Skeletal muscle satellite cell (primary cell): ENCODE measurements around the gene AOPEP.

Experiments used
- H3K27me3 ChIP-seq: 2 replicates; pipeline ENCODE4 v1.7.0; 2013; ENCODE audit warnings: low read length; ENCODE audit not compliant: control insufficient read depth, insufficient read depth
- H3K36me3 ChIP-seq: 2 replicates; pipeline ENCODE4 v1.7.0; 2013; ENCODE audit warnings: mild to moderate bottlenecking, control low read depth, low read length; ENCODE audit not compliant: insufficient read depth
- H3K4me1 ChIP-seq: 2 replicates; pipeline ENCODE4 v1.7.0; 2013; ENCODE audit warnings: low read length; ENCODE audit not compliant: control insufficient read depth, insufficient read depth
- H3K4me2 ChIP-seq: 2 replicates; pipeline ENCODE4 v1.7.0; 2013; ENCODE audit warnings: mild to moderate bottlenecking, low read length
- H3K4me3 ChIP-seq: 2 replicates; pipeline ENCODE4 v1.7.0; 2013; ENCODE audit warnings: low read length
- H3K9ac ChIP-seq: 2 replicates; pipeline ENCODE4 v1.7.0; 2013; ENCODE audit warnings: mild to moderate bottlenecking, low read depth, low read length, moderate library complexity
- H3K9me3 ChIP-seq: replicated peaks from 2 replicates; pipeline ENCODE4 v1.7.0; 2013; ENCODE audit warnings: mild to moderate bottlenecking, control low read depth, low read length

AOPEP gene

DNA sequence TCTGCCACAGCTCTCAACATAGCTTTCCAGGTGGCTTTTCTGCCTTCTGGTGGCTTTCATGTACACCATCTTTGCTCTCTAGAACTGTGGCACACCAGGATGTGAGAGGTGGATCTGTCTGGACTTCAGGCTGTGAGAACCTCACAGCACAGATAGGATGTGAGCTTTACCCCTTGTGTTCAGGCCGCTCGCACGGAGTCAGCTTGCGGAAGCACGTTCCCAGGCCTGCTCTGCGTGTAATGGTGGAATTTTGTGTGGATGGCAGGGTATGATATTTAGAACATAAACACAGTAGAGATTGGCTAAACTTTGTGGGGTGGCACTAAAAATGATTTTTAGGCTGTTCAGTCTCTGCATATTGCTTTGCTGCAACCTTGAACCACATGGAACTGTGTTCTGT is 340.6 kb downstream of the AOPEP start:
- Histone ChIP-seq H3K36me3 (peaks cover 95% of the 10 kb centered on the region), H3K27me3 (no peaks in the 10 kb centered on the region), H3K4me3 (no peak overlapping the region), H3K4me1 (peaks cover 61% of the 10 kb centered on the region), H3K4me2 (no peak overlapping the region), H3K9me3 (no peaks in the 10 kb centered on the region), H3K9ac (no peak overlapping the region)

DNA sequence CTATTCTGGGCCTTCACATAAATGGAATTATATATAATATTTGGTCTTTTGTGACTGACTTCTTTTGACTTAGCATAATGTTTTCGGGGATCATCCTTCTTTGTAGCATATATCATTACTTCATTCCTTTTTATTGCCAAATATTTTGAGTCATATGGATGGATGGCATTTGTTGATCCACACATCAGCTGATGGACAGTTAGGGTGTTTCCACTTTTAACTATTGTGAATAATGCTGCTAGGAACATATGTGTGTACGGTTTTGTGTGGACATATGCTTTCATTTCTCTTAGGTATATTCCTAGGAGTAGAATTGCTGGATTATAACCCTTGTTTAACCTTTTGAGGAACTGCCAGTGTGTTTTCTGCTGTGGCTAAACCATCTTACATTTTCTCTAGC is 341.4 kb downstream of the AOPEP start:
- Histone ChIP-seq H3K9ac (no peak overlapping the region), H3K27me3 (no peaks in the 10 kb centered on the region), H3K9me3 (no peaks in the 10 kb centered on the region), H3K4me3 (no peak overlapping the region), H3K4me2 (peak overlapping the region; percentile 33), H3K4me1 (peaks cover 53% of the 10 kb centered on the region), H3K36me3 (peaks cover 92% of the 10 kb centered on the region)

DNA sequence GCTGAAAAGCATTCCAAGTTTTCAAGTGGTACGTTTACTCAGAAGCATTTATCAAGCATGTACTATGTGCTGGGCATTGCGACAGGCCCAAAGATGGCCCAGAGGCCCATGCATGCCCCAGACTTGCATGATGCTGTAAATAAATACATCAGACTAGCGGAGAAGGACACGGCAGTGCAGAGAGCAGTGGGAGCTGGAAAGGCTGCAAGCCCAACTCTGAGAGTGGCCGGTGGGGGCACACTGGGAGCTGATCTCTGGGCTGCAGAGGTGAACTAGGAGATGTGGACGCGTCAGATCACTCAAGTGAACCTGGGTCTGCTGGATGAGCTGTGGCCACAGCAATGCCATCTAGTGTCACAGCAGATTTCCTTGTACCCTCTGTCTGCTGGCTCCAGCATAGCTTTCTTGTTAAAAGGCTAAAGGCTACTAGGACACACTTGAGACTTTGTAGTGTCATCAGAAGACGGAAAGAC is 344.1 kb downstream of the AOPEP start:
- Histone ChIP-seq H3K4me3 (no peak overlapping the region), H3K9ac (no peak overlapping the region), H3K9me3 (no peaks in the 10 kb centered on the region), H3K4me1 (peaks cover 46% of the 10 kb centered on the region), H3K36me3 (peaks cover 90% of the 10 kb centered on the region), H3K27me3 (no peaks in the 10 kb centered on the region), H3K4me2 (no peak overlapping the region)

DNA sequence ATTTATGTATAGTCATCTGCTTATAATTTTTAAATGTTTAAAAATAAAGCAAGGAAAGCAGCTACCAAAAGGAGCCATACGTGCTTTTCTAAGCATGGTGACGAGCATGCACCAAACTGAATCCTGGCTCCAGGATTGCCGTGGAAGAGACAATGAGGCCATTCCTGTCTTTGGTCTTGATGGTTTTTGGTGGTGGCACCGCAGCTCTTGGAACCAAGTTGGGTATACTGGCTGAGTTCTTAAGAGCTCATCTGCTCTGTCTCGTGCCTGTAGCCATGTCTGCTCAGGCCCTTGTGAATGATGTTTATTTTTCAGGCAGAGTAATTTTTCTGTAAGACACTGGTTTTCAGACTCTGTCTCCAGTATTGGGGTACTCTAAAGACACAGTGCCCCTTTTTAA is 345.0 kb downstream of the AOPEP start:
- Histone ChIP-seq H3K4me1 (peaks cover 46% of the 10 kb centered on the region), H3K9ac (no peak overlapping the region), H3K27me3 (no peaks in the 10 kb centered on the region), H3K4me2 (no peak overlapping the region), H3K4me3 (no peak overlapping the region), H3K9me3 (no peaks in the 10 kb centered on the region), H3K36me3 (peaks cover 90% of the 10 kb centered on the region)

DNA sequence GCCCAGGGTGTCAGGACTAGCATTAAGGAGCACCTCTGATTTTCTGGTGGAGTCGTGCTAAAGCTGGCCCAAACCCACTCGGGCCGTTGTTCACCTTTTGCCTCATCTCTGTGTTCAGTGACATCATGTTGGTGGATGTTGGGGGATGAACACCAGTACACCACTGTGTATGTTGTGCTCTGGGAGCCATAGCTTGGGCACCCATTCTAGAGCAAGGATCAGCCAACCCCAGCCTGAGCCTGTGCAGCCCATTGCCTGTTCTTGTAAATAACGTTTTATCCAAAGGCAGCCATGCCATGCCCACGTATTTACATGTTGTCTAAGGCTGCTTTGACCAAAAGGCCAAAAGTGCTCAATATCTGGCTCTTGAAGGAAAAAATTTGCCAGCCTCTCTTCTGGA is 345.4 kb downstream of the AOPEP start:
- H3K9ac ChIP-seq, result no peak overlapping the region
- H3K27me3 ChIP-seq, result no peaks in the 10 kb centered on the region
- peaks cover 90% of the 10 kb centered on the region for H3K36me3 ChIP-seq
- H3K4me3 ChIP-seq, result no peak overlapping the region
- H3K4me2 ChIP-seq, result no peak overlapping the region
- no peaks in the 10 kb centered on the region for H3K9me3 ChIP-seq
- peaks cover 46% of the 10 kb centered on the region for H3K4me1 ChIP-seq

DNA sequence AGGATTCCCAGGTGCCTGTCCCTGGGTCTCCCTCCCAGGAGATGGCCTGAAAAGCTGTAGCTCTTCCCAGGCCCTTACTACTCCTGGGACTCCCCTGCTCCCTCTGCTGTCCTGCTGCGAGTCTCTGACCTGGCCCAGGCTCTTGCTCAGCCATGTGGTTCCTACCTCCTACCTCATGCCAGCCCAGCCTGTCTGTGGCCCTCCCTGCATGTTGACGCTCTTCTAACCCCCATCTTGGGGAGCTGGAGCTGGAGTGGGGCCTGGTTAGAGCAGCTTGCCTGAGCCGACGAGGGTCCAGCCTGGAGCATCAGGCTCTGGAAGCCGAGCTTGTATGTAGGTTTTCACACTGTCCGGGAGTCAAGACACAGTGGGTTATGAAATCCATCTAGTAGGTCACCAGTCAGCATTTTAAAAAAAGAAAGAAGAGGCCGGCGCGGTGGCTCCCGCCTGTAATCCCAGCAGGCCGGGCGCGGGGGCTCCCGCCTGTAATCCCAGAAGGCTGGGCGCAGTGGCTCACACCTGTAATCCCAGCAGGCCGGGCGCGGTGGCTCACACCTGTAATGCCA is 346.6 kb downstream of the AOPEP start:
- H3K4me2 ChIP-seq, result no peak overlapping the region
- H3K27me3 ChIP-seq, result no peaks in the 10 kb centered on the region
- H3K9me3 ChIP-seq, result no peaks in the 10 kb centered on the region
- peaks cover 47% of the 10 kb centered on the region for H3K4me1 ChIP-seq
- peaks cover 92% of the 10 kb centered on the region for H3K36me3 ChIP-seq
- H3K9ac ChIP-seq, result no peak overlapping the region
- no peak overlapping the region for H3K4me3 ChIP-seq

DNA sequence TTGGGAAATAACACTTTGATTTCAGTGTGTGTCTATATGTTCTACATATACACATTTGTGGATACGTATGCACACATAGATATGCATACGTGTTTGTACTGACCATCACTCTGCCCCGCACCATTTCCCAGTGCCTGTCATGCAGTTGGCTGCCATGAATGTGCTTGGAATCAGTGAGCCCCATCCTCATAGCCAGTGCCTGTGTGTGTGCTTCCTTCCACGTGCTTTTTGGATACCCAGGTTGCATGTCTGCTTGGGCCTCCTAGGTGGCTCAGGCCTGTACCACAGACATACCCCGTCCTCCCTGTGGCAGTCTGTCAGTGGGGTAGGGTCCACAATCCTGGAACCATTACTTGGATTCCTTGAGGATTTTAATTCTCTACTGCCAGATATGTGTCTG is 347.4 kb downstream of the AOPEP start:
- H3K9ac ChIP-seq, result no peak overlapping the region
- peaks cover 93% of the 10 kb centered on the region for H3K36me3 ChIP-seq
- H3K9me3 ChIP-seq, result no peaks in the 10 kb centered on the region
- H3K4me1 ChIP-seq, result peaks cover 53% of the 10 kb centered on the region
- H3K27me3 ChIP-seq, result no peaks in the 10 kb centered on the region
- H3K4me3 ChIP-seq, result no peak overlapping the region
- no peak overlapping the region for H3K4me2 ChIP-seq

DNA sequence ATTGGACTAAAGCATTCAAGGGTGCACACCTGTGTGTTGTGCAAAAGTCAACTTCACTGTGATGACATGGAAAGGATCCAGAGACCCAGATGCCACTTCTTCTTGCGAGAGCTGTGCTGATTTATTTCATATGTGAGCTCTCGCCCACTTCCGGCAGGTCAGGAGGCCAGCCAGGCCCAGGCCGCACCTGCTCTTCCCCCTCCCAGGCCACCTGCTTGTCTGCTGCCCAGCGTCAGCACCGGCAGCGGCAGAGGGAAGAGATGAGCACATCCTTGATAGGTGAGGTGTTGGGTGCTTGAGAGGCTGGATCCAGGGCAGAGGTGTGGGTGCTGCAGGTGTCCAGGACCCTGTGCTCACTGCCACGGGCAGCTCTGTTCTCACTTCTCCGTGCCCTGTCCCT is 348.1 kb downstream of the AOPEP start:
- Histone ChIP-seq H3K9me3 (no peaks in the 10 kb centered on the region), H3K4me2 (no peak overlapping the region), H3K4me1 (peaks cover 52% of the 10 kb centered on the region), H3K27me3 (no peaks in the 10 kb centered on the region), H3K4me3 (no peak overlapping the region), H3K36me3 (peaks cover 93% of the 10 kb centered on the region), H3K9ac (no peak overlapping the region)

DNA sequence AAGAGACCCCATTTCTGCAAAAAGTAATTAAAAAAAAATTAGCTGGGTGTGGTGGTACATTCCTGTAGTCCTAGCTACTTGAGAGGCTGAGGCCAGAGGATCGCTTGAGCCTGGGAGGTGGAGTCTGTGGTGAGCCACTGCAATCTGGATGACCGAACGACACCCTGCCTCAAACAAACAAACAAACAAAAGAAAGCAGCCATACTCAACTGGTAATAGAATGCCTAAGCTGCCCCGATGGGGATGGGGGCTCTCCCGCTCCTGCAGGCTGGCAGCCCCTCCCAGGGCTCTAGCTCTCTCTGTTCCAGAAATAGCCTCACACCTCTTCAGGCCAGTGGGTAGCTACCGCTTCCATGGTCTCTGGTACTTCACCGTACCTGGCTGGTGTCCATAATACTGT is 349.2 kb downstream of the AOPEP start:
- no peak overlapping the region for H3K9ac ChIP-seq
- peaks cover 89% of the 10 kb centered on the region for H3K36me3 ChIP-seq
- H3K9me3 ChIP-seq, result no peaks in the 10 kb centered on the region
- H3K4me3 ChIP-seq, result no peak overlapping the region
- H3K4me1 ChIP-seq, result peaks cover 49% of the 10 kb centered on the region
- no peak overlapping the region for H3K4me2 ChIP-seq
- H3K27me3 ChIP-seq, result no peaks in the 10 kb centered on the region

DNA sequence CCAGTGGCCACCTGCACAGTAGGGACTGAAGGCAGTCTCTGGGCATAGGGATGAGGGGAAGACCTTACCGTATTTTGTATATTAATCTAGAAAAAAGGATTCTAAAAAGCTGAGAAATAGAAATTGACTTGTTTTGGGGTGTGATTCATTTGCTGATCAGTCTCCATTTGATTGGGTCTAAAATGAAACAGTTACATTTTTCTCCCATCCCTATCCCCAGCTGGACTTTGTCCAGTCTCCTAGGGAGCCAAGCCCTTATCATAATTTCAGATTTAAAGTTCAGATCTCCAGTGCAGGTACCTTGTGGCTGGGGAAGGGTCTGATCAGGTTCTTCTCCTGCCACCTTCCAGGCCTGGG is 350.2 kb downstream of the AOPEP start:
- Histone ChIP-seq H3K4me2 (peak overlapping the region; percentile 65), H3K36me3 (peaks cover 89% of the 10 kb centered on the region), H3K4me1 (peaks cover 46% of the 10 kb centered on the region)

DNA sequence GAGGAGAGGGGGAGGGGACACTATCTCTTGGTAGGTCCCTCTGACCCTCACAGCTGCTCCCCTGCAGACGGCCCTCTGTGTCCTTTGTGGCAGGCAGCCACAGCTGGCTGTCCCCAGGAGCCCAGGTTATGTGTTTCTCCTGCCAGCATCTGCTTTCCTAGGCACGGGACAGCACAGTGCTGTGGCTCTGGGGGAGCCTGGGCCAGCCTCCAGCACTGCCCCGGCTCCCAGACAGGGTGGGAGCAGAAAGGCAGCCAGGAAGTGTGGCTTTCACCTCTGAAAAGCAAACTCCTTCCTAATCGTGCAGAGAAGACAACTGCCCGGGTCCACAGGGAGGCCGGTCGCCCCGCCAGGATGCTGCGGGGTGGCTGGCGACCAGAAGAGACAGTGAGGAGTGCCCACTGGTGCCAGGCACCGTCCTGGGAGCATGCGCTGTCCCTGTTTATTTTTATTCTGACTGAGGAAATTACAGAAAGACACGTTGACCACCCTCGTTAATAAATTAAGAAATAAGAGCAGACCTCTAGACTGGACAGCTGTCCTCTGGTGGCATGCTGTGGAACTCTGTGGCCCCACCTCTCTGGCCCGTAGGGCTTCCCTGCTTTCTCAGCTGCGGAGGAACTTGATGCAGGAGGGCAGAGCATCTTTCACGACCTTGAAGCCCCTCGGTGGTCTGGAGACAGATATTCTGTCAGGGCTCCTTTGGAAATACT is 350.7 kb downstream of the AOPEP start:
- Histone ChIP-seq H3K9ac (peak overlapping the region; percentile 42), H3K4me2 (peak overlapping the region; percentile 65), H3K36me3 (peaks cover 89% of the 10 kb centered on the region)

More for the DNA sequence above, 350.2 kb downstream of the AOPEP start:
- no peak overlapping the region for H3K4me3 ChIP-seq
- peak overlapping the region; percentile 42 for H3K9ac ChIP-seq
- H3K27me3 ChIP-seq, result no peaks in the 10 kb centered on the region
- H3K9me3 ChIP-seq, result no peaks in the 10 kb centered on the region

More for the DNA sequence above, 350.7 kb downstream of the AOPEP start:
- no peaks in the 10 kb centered on the region for H3K9me3 ChIP-seq
- peaks cover 46% of the 10 kb centered on the region for H3K4me1 ChIP-seq
- no peak overlapping the region for H3K4me3 ChIP-seq
- no peaks in the 10 kb centered on the region for H3K27me3 ChIP-seq
